ENCODE results near the gene ADAM11. TPM values are rescaled to one million over a fixed set of nuclear protein-coding genes. Genes with fewer than 3 reads are reported as not detected.

The ADAM11 gene
- total RNA-seq, 2 donors from 2014 or later = 1.9 to 3.5 TPM

- Histone ChIP-seq H3K9me3 (ENCODE audit: control insufficient read depth, low read length) (no peaks in the 10 kb centered on the region), H3K9ac (ENCODE audit: extremely low read depth, low read length, poor library complexity, severe bottlenecking) (no peak overlapping the region), H3K36me3 (ENCODE audit: control insufficient read depth, insufficient read depth, low read length) (peaks cover 52% of the 10 kb centered on the region), H3K27ac (ENCODE audit: low read depth, low read length) (peak overlapping the region; percentile 53), H3K4me3 (ENCODE audit: low read length) (no peak overlapping the region), H3K4me1 (ENCODE audit: control insufficient read depth, insufficient read depth, low read length) (no peaks in the 10 kb centered on the region), H3K27me3 (ENCODE audit: control insufficient read depth, insufficient read depth, low read length, poor library complexity, severe bottlenecking) (no peaks in the 10 kb centered on the region)
- H3K4me3 Mint-ChIP-seq = no peak overlapping the region
- peak overlapping the region; percentile 27 for H3K27ac Mint-ChIP-seq
- no peaks in the 10 kb centered on the region for H3K9me3 Mint-ChIP-seq
- peak; percentile 55 for DNase-seq
- TF ChIP-seq CTCF (conservative IDR thresholded peaks at IDR 0.05) = no peak
- peaks cover 38% of the 10 kb centered on the region for H3K36me3 Mint-ChIP-seq (ENCODE audit: low read depth)
- peaks cover 7% of the 10 kb centered on the region for H3K4me1 Mint-ChIP-seq
- no peaks in the 10 kb centered on the region for H3K27me3 Mint-ChIP-seq (ENCODE audit: insufficient read depth)
- WGBS, 2 experiments (ENCODE audit: insufficient coverage in 1 of 2, insufficient read length in 1 of 2) = 89 to 93% methylated on average over 9 to 11 of the region's 11 CpGs
Measured at GRCh38 chr17:44797802-44798201, 39.0 kb downstream of the ADAM11 start.

- peaks cover 57% of the 10 kb centered on the region for H3K36me3 ChIP-seq (ENCODE audit: control insufficient read depth, insufficient read depth, low read length)
- H3K27ac ChIP-seq (ENCODE audit: low read depth, low read length) = no peak overlapping the region
- no peak overlapping the region for H3K9ac ChIP-seq (ENCODE audit: extremely low read depth, low read length, poor library complexity, severe bottlenecking)
- H3K4me3 ChIP-seq (ENCODE audit: low read length) = no peak overlapping the region
- no peaks in the 10 kb centered on the region for H3K4me1 ChIP-seq (ENCODE audit: control insufficient read depth, insufficient read depth, low read length)
- DNase-seq = no peak
- H3K27ac Mint-ChIP-seq = no peak overlapping the region
- no peak for TF ChIP-seq CTCF (conservative IDR thresholded peaks at IDR 0.05)
- WGBS, 2 experiments (ENCODE audit: insufficient coverage in 1 of 2, insufficient read length in 1 of 2) = 96 to 100% methylated on average over 1 to 2 of the region's 2 CpGs
- H3K27me3 ChIP-seq (ENCODE audit: control insufficient read depth, insufficient read depth, low read length, poor library complexity, severe bottlenecking) = no peaks in the 10 kb centered on the region
- peaks cover 41% of the 10 kb centered on the region for H3K36me3 Mint-ChIP-seq (ENCODE audit: low read depth)
- H3K9me3 ChIP-seq (ENCODE audit: control insufficient read depth, low read length) = no peaks in the 10 kb centered on the region
- H3K9me3 Mint-ChIP-seq = no peaks in the 10 kb centered on the region
- H3K27me3 Mint-ChIP-seq (ENCODE audit: insufficient read depth) = no peaks in the 10 kb centered on the region
- peaks cover 7% of the 10 kb centered on the region for H3K4me1 Mint-ChIP-seq
- H3K4me3 Mint-ChIP-seq = no peak overlapping the region
Measured at GRCh38 chr17:44798356-44798755, 39.6 kb downstream of the ADAM11 start.

- Mint-ChIP-seq H3K36me3 (ENCODE audit: low read depth) (peaks cover 72% of the 10 kb centered on the region), H3K4me1 (no peaks in the 10 kb centered on the region), H3K9me3 (no peaks in the 10 kb centered on the region), H3K27me3 (ENCODE audit: insufficient read depth) (no peaks in the 10 kb centered on the region), H3K4me3 (no peak overlapping the region), H3K27ac (no peak overlapping the region)
- Histone ChIP-seq H3K27ac (ENCODE audit: low read depth, low read length) (no peak overlapping the region), H3K9ac (ENCODE audit: extremely low read depth, low read length, poor library complexity, severe bottlenecking) (no peak overlapping the region), H3K4me1 (ENCODE audit: control insufficient read depth, insufficient read depth, low read length) (no peaks in the 10 kb centered on the region), H3K36me3 (ENCODE audit: control insufficient read depth, insufficient read depth, low read length) (peaks cover 91% of the 10 kb centered on the region), H3K27me3 (ENCODE audit: control insufficient read depth, insufficient read depth, low read length, poor library complexity, severe bottlenecking) (no peaks in the 10 kb centered on the region), H3K4me3 (ENCODE audit: low read length) (no peak overlapping the region), H3K9me3 (ENCODE audit: control insufficient read depth, low read length) (no peaks in the 10 kb centered on the region)
- DNase-seq = no peak
- WGBS, 2 experiments (ENCODE audit: insufficient coverage in 1 of 2, insufficient read length in 1 of 2) = 96 to 100% methylated on average over 3 to 5 of the region's 5 CpGs
- TF ChIP-seq CTCF (conservative IDR thresholded peaks at IDR 0.05) = no peak
Measured at GRCh38 chr17:44801880-44802279, 43.1 kb downstream of the ADAM11 start.
